GM23338 (cell line): ENCODE results near the gene MYO18A. TPM values are rescaled to one million over a fixed set of nuclear protein-coding genes. Genes with fewer than 3 reads are reported as not detected.
A peak's percentile ranks its signal among the peaks of the same experiment; 100 is the strongest.

ENCODE experiments used
- ATAC-seq: fragments of 200-7000 bp; cut with Tn5 transposase; 3 replicates; pipeline ENCODE4 v1.9.1; 2020
- DNase-seq: peaks from one replicate; pipeline ENCODE4 v3.0.0-alpha.2; 2015; ENCODE audit warnings: low spot score
- H2AFZ ChIP-seq: fragments of 200-600 bp; sonication (generic); 2 replicates; pipeline ENCODE4 v1.8.0; 2016; ENCODE audit warnings: antibody characterized with exemption, mild to moderate bottlenecking, moderate library complexity
- H3F3A ChIP-seq: fragments of 200-600 bp; sonication (generic); replicated peaks from 2 replicates; pipeline ENCODE4 v1.8.0; 2017; ENCODE audit warnings: antibody characterized with exemption, mixed run types, low read depth
- H3K27ac ChIP-seq: fragments of 200-600 bp; sonication (generic); 2 replicates; pipeline ENCODE4 v1.6.1; 2016; ENCODE audit warnings: low read depth
- H3K27me3 ChIP-seq: fragments of 200-600 bp; sonication (generic); 2 replicates; pipeline ENCODE4 v1.8.0; 2016; ENCODE audit warnings: mild to moderate bottlenecking, mixed run types, moderate library complexity; ENCODE audit not compliant: insufficient read depth
- H3K36me3 ChIP-seq: fragments of 200-600 bp; sonication (generic); 2 replicates; pipeline ENCODE4 v1.8.0; 2016; ENCODE audit warnings: mild to moderate bottlenecking; ENCODE audit not compliant: insufficient read depth
- H3K4me1 ChIP-seq: fragments of 200-600 bp; sonication (generic); 2 replicates; pipeline ENCODE4 v1.8.0; 2016; ENCODE audit warnings: mild to moderate bottlenecking, moderate library complexity; ENCODE audit not compliant: insufficient read depth
- H3K4me2 ChIP-seq: fragments of 200-600 bp; sonication (generic); 2 replicates; pipeline ENCODE4 v1.7.1; 2017; ENCODE audit warnings: mixed run types
- H3K4me3 ChIP-seq: fragments of 200-600 bp; sonication (generic); 2 replicates; pipeline ENCODE4 v1.6.1; 2016; ENCODE audit warnings: mixed run types
- H3K79me2 ChIP-seq: fragments of 200-600 bp; sonication (generic); replicated peaks from 2 replicates; pipeline ENCODE4 v1.8.0; 2017; ENCODE audit warnings: mild to moderate bottlenecking; ENCODE audit not compliant: insufficient read depth
- H3K9me2 ChIP-seq: fragments of 200-600 bp; sonication (generic); 2 replicates; pipeline ENCODE4 v1.8.0; 2017; ENCODE audit not compliant: insufficient read depth
- H4K20me1 ChIP-seq: fragments of 200-600 bp; sonication (generic); replicated peaks from 2 replicates; pipeline ENCODE4 v1.8.0; 2017; ENCODE audit warnings: mild to moderate bottlenecking; ENCODE audit not compliant: insufficient read depth
- H3K27ac Mint-ChIP-seq: 2 replicates; pipeline ENCODE4 v1.8.0; 2020; ENCODE audit warnings: inconsistent platforms, mild to moderate bottlenecking, moderate library complexity, mixed read lengths
- H3K27me3 Mint-ChIP-seq: 3 replicates; pipeline ENCODE4 v1.8.0; 2022; ENCODE audit warnings: low read depth, mild to moderate bottlenecking, moderate library complexity, mixed read lengths, inconsistent platforms; ENCODE audit not compliant: insufficient read depth, poor library complexity
- H3K36me3 Mint-ChIP-seq: 3 replicates; pipeline ENCODE4 v1.8.0; 2021; ENCODE audit warnings: low read depth, mild to moderate bottlenecking, inconsistent platforms, moderate library complexity, mixed read lengths
- H3K4me1 Mint-ChIP-seq: 3 replicates; pipeline ENCODE4 v1.8.0; 2020; ENCODE audit warnings: mild to moderate bottlenecking, inconsistent platforms, mixed read lengths
- H3K4me3 Mint-ChIP-seq: 3 replicates; pipeline ENCODE4 v1.8.0; 2021; ENCODE audit warnings: moderate library complexity, mild to moderate bottlenecking, inconsistent platforms, mixed read lengths
- H3K9me3 Mint-ChIP-seq: 3 replicates; pipeline ENCODE4 v1.8.0; 2020; ENCODE audit warnings: moderate library complexity, mild to moderate bottlenecking, inconsistent platforms, mixed read lengths
- CREB1 ChIP-seq: fragments of 250-450 bp; sonication (Bioruptor Pico); IDR thresholded peaks from 2 replicates; pipeline ENCODE4 v1.5.0; 2020; ENCODE audit warnings: low read depth, mild to moderate bottlenecking, moderate library complexity
- CTCF ChIP-seq, 2 experiments: fragments of 200-600 bp in 1 of 2; sonication (generic) in 1 of 2; conservative IDR thresholded peaks; 2 replicates each; pipeline versions ENCODE4 v1.5.1 to v1.6.1; 2016 to 2017; ENCODE audit warnings: antibody characterized with exemption in 2 of 2, low read depth in 2 of 2, mild to moderate bottlenecking in 2 of 2, moderate library complexity in 1 of 2
- EZH2 ChIP-seq: fragments of 200-600 bp; sonication (generic); IDR thresholded peaks from one replicate; pipeline ENCODE4 v1.8.0; 2017; ENCODE audit warnings: antibody characterized with exemption, mild to moderate bottlenecking, low read depth; ENCODE audit not compliant: unreplicated experiment
- EZH2phosphoT487 ChIP-seq: fragments of 200-600 bp; sonication (generic); IDR thresholded peaks from one replicate; pipeline ENCODE4 v1.8.1; 2018; ENCODE audit warnings: antibody characterized with exemption; ENCODE audit not compliant: unreplicated experiment
- JUNB ChIP-seq: IDR thresholded peaks from one replicate; pipeline ENCODE4 v1.6.1; 2016; ENCODE audit warnings: antibody characterized with exemption; ENCODE audit not compliant: unreplicated experiment
- NANOG ChIP-seq: IDR thresholded peaks from 2 replicates; pipeline ENCODE4 v1.6.1; 2016; ENCODE audit warnings: antibody characterized with exemption, borderline replicate concordance
- POLR2AphosphoS5 ChIP-seq: IDR thresholded peaks from 2 replicates; pipeline ENCODE4 v1.6.1; 2016; ENCODE audit warnings: antibody characterized with exemption, low read depth
- REST ChIP-seq: IDR thresholded peaks from one replicate; pipeline ENCODE4 v1.6.1; 2018; ENCODE audit warnings: antibody characterized with exemption; ENCODE audit not compliant: unreplicated experiment
- STAT1 ChIP-seq: IDR thresholded peaks from one replicate; pipeline ENCODE4 v1.6.1; 2016; ENCODE audit warnings: antibody characterized with exemption; ENCODE audit not compliant: unreplicated experiment
- ZNF114 ChIP-seq: fragments of 250-450 bp; sonication (Bioruptor Pico); IDR thresholded peaks from 2 replicates; pipeline ENCODE4 v1.5.0; 2020; ENCODE audit warnings: mild to moderate bottlenecking, moderate library complexity
- ZNF331 ChIP-seq: fragments of 250-450 bp; sonication (Bioruptor Pico); IDR thresholded peaks from 2 replicates; pipeline ENCODE4 v1.5.0; 2020; ENCODE audit warnings: low read depth, mild to moderate bottlenecking, moderate library complexity
- polyA plus RNA-seq: library from polyadenylated mRNA; unstranded; fragments of >200 nt; fragmentation: Nextera tagmentation; extraction: Ambion mirVana; gene quantifications from 2 replicates; pipeline ENCODE4 v1.2.1, GENCODE V29; 2016
- total RNA-seq: library from RNA; depleted of rRNA; stranded (reverse); fragments of >200 nt; shearing (Covaris generic); gene quantifications from 2 replicates; pipeline ENCODE4 v1.2.3, GENCODE V29; 2014
- TF ChIP-seq, protein P1 (sequence below): fragments of 250-450 bp; sonication (Bioruptor Pico); IDR thresholded peaks from 2 replicates; pipeline ENCODE4 v1.5.0; 2020; ENCODE audit warnings: mild to moderate bottlenecking, moderate library complexity
- TF ChIP-seq, protein P2 (sequence below): IDR thresholded peaks from 2 replicates; pipeline ENCODE4 v1.6.1; 2016; ENCODE audit warnings: antibody characterized with exemption

The MYO18A gene
- total and polyA plus RNA-seq, 2 experiments from 2014 or later, result 18.3 to 37.5 TPM

GRCh38 chr17:29197516-29198272 is 17.5 kb upstream of the MYO18A start:
- H3K36me3 ChIP-seq, result no peaks in the 10 kb centered on the region
- ATAC-seq (no peak), DNase-seq (no peak)
- H3K4me1 ChIP-seq, result no peaks in the 10 kb centered on the region; the same call in 1 of the 2 replicates
- no peaks in the 10 kb centered on the region for H4K20me1 ChIP-seq
- H3K4me3 ChIP-seq, result no peak overlapping the region
- H3K4me2 ChIP-seq, result no peak overlapping the region
- peaks cover 3% of the 10 kb centered on the region for H3K27me3 Mint-ChIP-seq
- H3K27me3 ChIP-seq, result no peaks in the 10 kb centered on the region
- H3K36me3 Mint-ChIP-seq, result no peaks in the 10 kb centered on the region
- H3K4me1 Mint-ChIP-seq, result peaks cover 6% of the 10 kb centered on the region; the same call in 2 of the 3 replicates
- no peaks in the 10 kb centered on the region for H3K9me2 ChIP-seq
- H3F3A ChIP-seq, result no peaks in the 10 kb centered on the region
- H3K79me2 ChIP-seq, result no peaks in the 10 kb centered on the region
- H3K9me3 Mint-ChIP-seq, result no peaks in the 10 kb centered on the region
- H3K4me3 Mint-ChIP-seq, result no peak overlapping the region
- H2AFZ ChIP-seq, result peak overlapping the region; percentile 43; the same call in 1 of the 2 replicates
- H3K27ac Mint-ChIP-seq, result no peak overlapping the region
- TF ChIP-seq CREB1 (CRISPR knock-in tag), result no peak
- no peak for TF ChIP-seq ZNF114 (CRISPR knock-in tag)
- TF ChIP-seq STAT1, result no peak
- no peak for TF ChIP-seq EZH2
- no peak for TF ChIP-seq ZNF331 (CRISPR knock-in tag)
- TF ChIP-seq, protein P1, sequence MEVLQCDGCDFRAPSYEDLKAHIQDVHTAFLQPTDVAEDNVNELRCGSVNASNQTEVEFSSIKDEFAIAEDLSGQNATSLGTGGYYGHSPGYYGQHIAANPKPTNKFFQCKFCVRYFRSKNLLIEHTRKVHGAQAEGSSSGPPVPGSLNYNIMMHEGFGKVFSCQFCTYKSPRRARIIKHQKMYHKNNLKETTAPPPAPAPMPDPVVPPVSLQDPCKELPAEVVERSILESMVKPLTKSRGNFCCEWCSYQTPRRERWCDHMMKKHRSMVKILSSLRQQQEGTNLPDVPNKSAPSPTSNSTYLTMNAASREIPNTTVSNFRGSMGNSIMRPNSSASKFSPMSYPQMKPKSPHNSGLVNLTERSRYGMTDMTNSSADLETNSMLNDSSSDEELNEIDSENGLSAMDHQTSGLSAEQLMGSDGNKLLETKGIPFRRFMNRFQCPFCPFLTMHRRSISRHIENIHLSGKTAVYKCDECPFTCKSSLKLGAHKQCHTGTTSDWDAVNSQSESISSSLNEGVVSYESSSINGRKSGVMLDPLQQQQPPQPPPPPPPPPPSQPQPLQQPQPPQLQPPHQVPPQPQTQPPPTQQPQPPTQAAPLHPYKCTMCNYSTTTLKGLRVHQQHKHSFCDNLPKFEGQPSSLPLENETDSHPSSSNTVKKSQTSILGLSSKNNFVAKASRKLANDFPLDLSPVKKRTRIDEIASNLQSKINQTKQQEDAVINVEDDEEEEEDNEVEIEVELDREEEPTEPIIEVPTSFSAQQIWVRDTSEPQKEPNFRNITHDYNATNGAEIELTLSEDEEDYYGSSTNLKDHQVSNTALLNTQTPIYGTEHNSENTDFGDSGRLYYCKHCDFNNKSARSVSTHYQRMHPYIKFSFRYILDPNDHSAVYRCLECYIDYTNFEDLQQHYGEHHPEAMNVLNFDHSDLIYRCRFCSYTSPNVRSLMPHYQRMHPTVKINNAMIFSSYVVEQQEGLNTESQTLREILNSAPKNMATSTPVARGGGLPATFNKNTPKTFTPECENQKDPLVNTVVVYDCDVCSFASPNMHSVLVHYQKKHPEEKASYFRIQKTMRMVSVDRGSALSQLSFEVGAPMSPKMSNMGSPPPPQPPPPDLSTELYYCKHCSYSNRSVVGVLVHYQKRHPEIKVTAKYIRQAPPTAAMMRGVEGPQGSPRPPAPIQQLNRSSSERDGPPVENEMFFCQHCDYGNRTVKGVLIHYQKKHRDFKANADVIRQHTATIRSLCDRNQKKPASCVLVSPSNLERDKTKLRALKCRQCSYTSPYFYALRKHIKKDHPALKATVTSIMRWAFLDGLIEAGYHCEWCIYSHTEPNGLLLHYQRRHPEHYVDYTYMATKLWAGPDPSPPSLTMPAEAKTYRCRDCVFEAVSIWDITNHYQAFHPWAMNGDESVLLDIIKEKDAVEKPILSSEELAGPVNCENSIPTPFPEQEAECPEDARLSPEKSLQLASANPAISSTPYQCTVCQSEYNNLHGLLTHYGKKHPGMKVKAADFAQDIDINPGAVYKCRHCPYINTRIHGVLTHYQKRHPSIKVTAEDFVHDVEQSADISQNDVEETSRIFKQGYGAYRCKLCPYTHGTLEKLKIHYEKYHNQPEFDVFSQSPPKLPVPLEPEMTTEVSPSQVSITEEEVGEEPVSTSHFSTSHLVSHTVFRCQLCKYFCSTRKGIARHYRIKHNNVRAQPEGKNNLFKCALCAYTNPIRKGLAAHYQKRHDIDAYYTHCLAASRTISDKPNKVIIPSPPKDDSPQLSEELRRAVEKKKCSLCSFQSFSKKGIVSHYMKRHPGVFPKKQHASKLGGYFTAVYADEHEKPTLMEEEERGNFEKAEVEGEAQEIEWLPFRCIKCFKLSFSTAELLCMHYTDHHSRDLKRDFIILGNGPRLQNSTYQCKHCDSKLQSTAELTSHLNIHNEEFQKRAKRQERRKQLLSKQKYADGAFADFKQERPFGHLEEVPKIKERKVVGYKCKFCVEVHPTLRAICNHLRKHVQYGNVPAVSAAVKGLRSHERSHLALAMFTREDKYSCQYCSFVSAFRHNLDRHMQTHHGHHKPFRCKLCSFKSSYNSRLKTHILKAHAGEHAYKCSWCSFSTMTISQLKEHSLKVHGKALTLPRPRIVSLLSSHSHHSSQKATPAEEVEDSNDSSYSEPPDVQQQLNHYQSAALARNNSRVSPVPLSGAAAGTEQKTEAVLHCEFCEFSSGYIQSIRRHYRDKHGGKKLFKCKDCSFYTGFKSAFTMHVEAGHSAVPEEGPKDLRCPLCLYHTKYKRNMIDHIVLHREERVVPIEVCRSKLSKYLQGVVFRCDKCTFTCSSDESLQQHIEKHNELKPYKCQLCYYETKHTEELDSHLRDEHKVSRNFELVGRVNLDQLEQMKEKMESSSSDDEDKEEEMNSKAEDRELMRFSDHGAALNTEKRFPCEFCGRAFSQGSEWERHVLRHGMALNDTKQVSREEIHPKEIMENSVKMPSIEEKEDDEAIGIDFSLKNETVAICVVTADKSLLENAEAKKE (CRISPR knock-in tag), result no peak
- TF ChIP-seq POLR2AphosphoS5, result no peak
- TF ChIP-seq CTCF (conservative IDR thresholded peaks at IDR 0.05; ENCODE audit: low read depth in 2 of 2), result no peak
- TF ChIP-seq, protein P2, sequence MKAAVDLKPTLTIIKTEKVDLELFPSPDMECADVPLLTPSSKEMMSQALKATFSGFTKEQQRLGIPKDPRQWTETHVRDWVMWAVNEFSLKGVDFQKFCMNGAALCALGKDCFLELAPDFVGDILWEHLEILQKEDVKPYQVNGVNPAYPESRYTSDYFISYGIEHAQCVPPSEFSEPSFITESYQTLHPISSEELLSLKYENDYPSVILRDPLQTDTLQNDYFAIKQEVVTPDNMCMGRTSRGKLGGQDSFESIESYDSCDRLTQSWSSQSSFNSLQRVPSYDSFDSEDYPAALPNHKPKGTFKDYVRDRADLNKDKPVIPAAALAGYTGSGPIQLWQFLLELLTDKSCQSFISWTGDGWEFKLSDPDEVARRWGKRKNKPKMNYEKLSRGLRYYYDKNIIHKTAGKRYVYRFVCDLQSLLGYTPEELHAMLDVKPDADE, result no peak
- no peak for TF ChIP-seq EZH2phosphoT487
- TF ChIP-seq NANOG, result no peak
- TF ChIP-seq REST, result no peak
- no peak for TF ChIP-seq JUNB
- no peak overlapping the region for H3K27ac ChIP-seq
